ENCODE measurements around the gene LRRC63.
A peak's percentile ranks its signal among the peaks of the same experiment; 100 is the strongest.
"Not testable (repeated sequence)": the region's sequence is repeated elsewhere in the genome, so short reads cannot be mapped to it uniquely, and the experiment has no call there.

LRRC63 gene

DNA sequence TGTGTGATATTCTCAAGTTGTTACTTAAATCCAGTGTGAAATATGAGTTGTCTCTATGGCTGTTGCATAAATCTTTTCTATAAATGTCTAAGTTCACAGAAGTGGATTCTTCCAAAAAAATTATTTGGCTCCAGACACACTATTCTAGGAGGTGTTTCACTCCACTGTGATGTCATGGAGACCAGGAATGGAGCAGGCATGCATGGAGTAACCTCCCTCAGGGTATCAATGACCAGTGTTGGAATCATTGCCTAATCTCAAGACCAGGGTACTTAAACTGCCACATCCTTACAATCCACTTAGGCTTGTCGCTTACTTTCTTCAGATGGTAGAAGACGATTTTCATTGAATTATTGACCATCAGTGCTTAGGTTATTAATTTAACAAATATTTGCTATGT lies 55.4 kb downstream of the LRRC63 start:
- no peak for DNase-seq

DNA sequence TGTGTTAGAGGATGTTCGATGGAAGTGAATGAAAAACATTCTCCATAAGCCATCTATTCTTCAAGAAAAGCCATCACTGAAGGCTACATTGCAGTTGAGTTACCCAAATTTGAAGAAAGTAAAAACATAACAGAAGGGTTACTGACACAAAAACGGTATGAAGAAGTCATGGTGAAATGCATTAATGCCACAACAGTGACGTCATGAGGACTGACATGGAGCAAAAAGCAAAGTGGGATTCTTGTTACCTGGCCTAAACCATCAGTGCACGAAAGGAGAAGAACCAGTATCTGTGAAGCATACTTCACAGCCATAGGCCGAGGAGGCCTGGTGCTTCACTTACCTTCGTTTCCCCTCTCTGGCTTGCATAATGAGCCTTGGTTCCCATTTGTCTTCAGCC lies 58.7 kb downstream of the LRRC63 start:
- no peak for DNase-seq

- DNase-seq = no peak
Observed at GRCh38 chr13:46274094-46274698, 62.5 kb downstream of the LRRC63 start.

DNA sequence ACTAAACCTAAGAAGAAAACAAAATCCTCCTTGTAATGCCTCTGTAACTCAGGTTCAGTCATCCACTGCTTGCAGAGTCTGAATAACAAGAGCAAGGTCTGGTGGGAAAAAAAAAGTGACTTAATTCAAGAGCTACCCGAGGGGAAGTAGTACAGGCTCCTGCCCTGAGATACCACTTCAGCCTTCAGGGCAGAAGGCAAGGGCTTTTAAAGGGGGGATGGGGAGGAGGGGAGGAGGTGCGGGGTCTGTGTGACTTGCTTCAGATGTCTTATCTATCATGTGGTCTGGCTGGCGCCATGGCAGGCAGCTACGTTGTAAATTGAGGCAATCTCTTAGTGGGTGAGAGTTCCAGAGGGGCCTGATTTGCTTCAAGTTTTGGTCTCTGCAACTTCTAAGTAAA lies 66.7 kb downstream of the LRRC63 start:
- DNase-seq = no peak

DNA sequence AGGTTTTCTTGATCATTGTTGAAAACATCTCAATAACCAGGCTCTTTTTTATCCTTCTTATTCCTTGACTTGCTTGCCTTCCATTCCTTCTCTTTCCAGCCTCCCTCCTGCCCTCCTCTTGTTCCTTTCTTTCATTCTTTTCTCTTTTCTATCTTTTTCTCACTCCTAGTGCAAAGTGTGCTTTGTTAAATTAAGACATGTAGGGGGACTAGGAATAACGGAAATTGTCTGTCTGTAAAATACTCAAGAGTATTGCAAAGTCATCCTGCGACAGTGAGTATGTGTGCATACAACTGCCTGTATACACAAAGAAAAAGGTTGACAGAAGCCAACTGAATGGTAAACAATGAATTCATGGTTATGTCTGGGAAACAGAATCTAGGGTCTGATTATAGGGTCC lies 70.1 kb downstream of the LRRC63 start:
- DNase-seq = no peak

DNA sequence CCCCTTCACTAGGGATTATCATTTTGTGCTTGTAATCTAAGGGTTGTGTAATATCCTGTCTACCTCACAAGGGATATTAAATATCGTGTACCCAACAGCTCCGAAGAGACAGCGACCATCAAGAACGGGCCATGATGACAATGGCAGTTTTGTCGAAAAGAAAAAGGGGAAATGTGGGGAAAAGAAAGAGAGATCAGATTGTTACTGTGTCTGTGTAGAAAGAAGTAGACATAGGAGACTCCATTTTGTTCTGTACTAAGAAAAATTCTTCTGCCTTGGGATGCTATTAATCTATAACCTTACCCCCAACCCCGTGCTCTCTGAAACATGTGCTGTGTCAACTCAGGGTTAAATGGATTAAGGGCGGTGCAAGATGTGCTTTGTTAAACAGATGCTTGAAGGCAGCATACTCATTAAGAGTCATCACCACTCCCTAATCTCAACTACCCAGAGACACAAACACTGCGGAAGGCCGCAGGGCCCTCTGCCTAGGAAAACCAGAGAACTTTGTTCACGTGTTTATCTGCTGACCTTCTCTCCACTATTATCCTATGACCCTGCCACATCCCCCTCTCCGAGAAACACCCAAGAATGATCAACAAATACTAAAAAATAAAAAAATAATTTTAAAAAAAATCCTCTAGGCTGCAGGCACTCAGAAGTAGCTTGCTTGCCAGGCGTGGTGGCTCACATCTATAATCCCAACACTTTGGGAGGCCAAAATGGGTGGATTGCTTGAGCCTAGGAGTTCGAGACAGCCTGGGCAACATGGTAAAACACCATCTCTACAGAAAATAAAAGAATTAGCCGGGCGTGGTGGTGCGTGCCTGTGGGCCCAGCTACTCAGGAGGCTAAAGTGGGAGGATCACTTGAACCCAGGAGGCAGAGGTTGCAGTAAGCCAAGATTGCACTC lies 72.4 kb downstream of the LRRC63 start:
- not testable (repeated sequence) for DNase-seq

DNA sequence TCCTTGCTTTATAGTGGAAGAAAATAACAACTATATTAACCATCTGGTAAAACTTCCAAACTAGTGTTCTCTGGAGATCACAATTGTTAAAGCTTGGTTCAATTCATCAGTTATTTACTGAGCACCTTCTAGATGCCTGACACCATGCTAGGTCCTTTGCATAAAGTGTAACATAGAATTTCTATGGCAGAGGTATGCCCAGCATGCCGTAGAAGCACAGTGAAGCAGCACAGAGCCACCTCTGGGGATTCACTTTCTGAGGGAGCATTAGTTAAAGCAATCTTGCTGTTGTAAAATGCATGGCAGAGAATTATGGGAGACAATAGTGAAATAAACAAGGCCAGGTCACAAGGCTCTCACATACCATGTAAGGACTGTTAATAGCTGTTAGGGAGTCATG lies 75.2 kb downstream of the LRRC63 start:
- DNase-seq = no peak

GRCh38 chr13:46288570-46289259 lies 77.0 kb downstream of the LRRC63 start:
- DNase-seq = peak; percentile 18

GRCh38 chr13:46289260-46289955 lies 77.7 kb downstream of the LRRC63 start:
- DNase-seq = no peak

- DNase-seq = no peak
Observed at GRCh38 chr13:46290434-46290833, 78.7 kb downstream of the LRRC63 start.

- DNase-seq = no peak
Observed at GRCh38 chr13:46293436-46293835, 81.7 kb downstream of the LRRC63 start.

DNA sequence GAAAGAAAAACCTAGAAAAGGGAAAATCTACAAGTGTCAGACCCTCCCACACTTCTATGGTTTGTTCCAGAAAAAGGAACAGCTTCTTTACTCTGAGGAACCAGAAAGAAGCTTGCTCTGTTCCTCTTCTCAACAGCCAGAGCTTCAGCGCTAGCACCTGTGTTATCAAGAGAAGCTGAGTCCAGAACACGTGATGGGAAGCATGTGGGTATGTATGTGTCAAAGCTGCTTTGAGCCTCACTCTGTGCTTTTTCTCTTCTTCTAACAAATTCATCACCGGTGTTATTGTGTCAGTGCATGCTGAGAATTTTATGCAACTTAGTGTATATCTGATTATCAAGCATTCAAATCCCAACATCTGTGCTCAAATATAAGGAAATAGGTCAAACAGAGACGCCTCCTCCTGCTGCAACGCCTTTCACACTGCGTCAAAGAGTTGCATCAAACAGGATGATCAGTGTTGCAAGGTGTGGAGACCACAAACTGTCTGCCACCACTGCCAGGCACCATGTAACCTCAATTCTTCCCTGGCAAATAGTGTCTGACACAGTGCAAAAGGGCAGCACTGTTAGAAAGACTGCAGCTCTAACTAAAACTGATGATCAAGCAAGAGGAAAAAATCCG lies 83.9 kb downstream of the LRRC63 start:
- no peak for DNase-seq

- DNase-seq = no peak
Observed at GRCh38 chr13:46296115-46296822, 84.5 kb downstream of the LRRC63 start.

DNA sequence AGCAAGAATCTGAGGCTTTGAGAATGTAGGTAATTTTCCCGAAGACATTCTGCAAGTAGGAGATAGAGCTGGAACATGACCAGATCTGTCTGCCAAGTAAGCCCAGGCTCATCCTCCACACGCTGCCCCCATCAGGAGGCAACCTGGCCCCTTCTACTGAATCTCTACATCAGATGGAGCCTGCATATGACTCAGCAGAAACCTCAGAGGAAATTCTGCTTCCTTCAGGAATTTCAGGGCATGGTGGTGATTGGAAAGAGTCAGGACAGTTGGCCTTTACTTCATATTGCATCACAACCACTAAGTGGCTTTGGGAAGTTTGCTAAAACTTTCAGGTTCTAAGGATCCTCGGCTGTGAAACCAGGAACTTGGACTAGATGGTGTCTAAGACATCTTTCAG lies 85.2 kb downstream of the LRRC63 start:
- DNase-seq = no peak

- no peak for DNase-seq
Observed at GRCh38 chr13:46297361-46297811, 85.7 kb downstream of the LRRC63 start.

DNA sequence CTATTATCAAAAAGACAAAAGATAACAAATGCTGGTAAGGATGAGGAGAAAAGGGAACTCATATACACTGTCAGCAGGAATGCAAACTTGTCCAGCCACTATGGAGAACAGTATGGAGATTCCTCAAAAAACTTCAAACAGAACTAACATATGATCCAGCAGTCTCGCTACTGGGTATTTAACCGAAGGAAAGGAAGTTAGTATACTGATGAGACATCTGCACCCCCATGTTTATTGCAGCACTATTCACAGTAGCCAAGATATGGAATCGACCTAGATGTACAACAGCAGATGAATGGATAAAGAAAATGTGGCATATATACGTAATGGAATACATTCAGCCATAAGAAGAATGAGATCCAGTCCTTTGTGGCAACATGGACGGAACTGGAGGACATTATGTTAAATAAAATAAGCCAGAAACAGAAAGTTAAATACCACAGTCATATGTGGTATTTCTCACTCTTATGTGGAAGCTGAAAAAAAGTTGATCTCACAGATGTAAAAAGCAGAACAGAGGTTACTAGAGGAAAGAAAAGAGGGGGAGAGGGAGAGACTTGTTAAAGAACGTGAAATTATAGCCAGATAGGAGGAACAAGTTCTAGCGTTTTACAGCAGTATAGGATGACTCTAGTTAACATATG lies 92.1 kb downstream of the LRRC63 start:
- DNase-seq = no peak

DNA sequence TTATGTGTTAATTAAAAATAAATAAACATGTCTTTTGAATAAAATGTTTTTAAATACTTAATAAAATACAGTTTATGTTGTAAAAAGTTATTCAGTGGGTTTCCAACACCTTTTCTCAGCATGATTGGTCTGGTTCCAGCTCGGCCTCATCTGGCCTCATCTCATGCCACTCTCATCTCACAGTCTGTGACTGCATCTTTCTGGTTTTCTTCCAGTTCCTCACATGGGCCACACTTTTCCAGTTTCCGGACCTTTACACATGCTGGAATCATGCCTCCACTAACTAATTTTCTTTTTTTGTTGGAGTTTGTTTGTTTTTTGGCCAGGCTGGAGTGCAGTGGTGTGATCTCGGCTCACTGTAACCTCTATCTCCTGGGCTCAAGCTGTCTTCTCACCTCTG lies 92.8 kb downstream of the LRRC63 start:
- DNase-seq = no peak

- DNase-seq = no peak
Observed at GRCh38 chr13:46307554-46307953, 95.8 kb downstream of the LRRC63 start.

DNA sequence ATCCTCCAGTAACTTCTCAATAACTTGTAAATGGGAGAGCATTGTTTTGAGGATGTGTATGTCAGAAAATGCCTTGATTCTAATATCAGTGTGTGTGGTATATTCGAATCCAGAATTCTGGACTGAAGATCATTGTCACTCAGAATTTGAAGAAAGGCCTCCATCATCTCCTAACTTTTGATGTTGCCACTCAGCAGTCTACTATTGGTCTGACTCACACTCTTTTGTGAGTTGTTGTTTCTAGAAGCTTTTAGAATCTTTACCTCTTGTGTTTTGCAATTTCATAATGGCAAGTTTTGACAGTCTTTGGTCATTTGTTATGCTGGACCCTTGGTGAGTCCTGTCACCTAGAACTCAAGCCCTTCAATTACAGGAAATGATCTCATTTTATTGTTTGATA lies 98.3 kb downstream of the LRRC63 start:
- no peak for DNase-seq

DNA sequence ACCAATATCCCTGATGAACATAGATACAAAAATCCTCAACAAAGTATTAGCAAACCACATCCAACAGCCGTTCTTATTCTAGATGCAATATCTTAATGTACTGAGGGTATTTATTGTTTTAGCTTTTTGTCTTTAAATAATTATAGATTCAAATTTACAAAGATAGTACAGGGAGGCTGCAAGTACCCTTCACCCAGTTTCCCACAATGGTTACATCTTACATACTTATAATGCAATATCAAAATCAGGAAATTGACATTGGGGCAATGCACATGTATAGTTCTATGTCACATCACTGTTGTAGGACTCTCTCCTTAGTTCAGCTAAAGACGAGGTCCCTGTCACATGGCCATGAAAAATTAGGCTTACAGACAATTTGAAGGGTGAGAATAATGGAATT lies 99.5 kb downstream of the LRRC63 start:
- DNase-seq = no peak

GRCh38 chr13:46313024-46313423 lies 101.3 kb downstream of the LRRC63 start:
- no peak for DNase-seq
